CD4-positive, CD25-positive, alpha-beta regulatory T cell (primary cell): Measurements from ENCODE around the gene FOXE1. TPM values are rescaled to one million over a fixed set of nuclear protein-coding genes. Genes with fewer than 3 reads are reported as not detected.

Source experiments
- ATAC-seq, 2 donors: fragments of 150-1000 bp; cut with Tn5 transposase; one replicate each; pipeline ENCODE4 v1.10.0; 2021; ENCODE audit warnings: low read depth in 2 of 2, moderate number of reproducible peaks in 2 of 2, moderate library complexity in 1 of 2
- DNase-seq, 3 donors: peaks; one replicate each; pipeline versions ENCODE4 v3.0.0 to v3.0.0-alpha.2; 2012 to 2022; ENCODE audit warnings: mixed read lengths in 1 of 3
- H3K27ac ChIP-seq: one replicate; pipeline ENCODE4 v1.7.0; 2013; ENCODE audit warnings: mild to moderate bottlenecking, low read length; ENCODE audit not compliant: insufficient read depth, poor library complexity, severe bottlenecking
- H3K27me3 ChIP-seq: one replicate; pipeline ENCODE4 v1.7.0; 2013; ENCODE audit warnings: low read length; ENCODE audit not compliant: control insufficient read depth, insufficient read depth
- H3K36me3 ChIP-seq: one replicate; pipeline ENCODE4 v1.7.0; 2013; ENCODE audit warnings: mild to moderate bottlenecking, low read length, moderate library complexity; ENCODE audit not compliant: control insufficient read depth, insufficient read depth
- H3K4me1 ChIP-seq: 2 replicates; pipeline ENCODE4 v1.7.0; 2013; ENCODE audit warnings: mild to moderate bottlenecking, low read length; ENCODE audit not compliant: insufficient read depth, control insufficient read depth, poor library complexity, severe bottlenecking
- H3K4me3 ChIP-seq: one replicate; pipeline ENCODE4 v1.7.0; 2013; ENCODE audit warnings: low read depth, mild to moderate bottlenecking, low read length, moderate library complexity
- H3K9me3 ChIP-seq, 2 experiments: 1 replicate in 1 of 2; 2 replicates in 1 of 2; pipeline ENCODE4 v1.7.0; 2013; ENCODE audit warnings: low read length in 2 of 2, mild to moderate bottlenecking in 1 of 2, moderate library complexity in 1 of 2; ENCODE audit not compliant: control insufficient read depth in 2 of 2
- H3K27ac Mint-ChIP-seq, 3 donors: one replicate each; pipeline ENCODE4 v1.8.0; 2020 to 2022; ENCODE audit warnings: mild to moderate bottlenecking in 3 of 3, mixed read lengths in 3 of 3, moderate library complexity in 2 of 3
- H3K27me3 Mint-ChIP-seq: one replicate; pipeline ENCODE4 v1.8.0; 2022; ENCODE audit warnings: mild to moderate bottlenecking, mixed read lengths
- H3K36me3 Mint-ChIP-seq: one replicate; pipeline ENCODE4 v1.8.0; 2020; ENCODE audit warnings: mixed read lengths
- H3K4me1 Mint-ChIP-seq, 4 donors: one replicate each; pipeline ENCODE4 v1.8.0; 2020 to 2022; ENCODE audit warnings: mixed read lengths in 4 of 4, mild to moderate bottlenecking in 1 of 4
- H3K4me3 Mint-ChIP-seq, 4 donors: one replicate each; pipeline ENCODE4 v1.8.0; 2020 to 2022; ENCODE audit warnings: mild to moderate bottlenecking in 4 of 4, mixed read lengths in 4 of 4, moderate library complexity in 3 of 4
- H3K9me3 Mint-ChIP-seq, 7 donors: one replicate each; pipeline ENCODE4 v1.8.0; 2020 to 2022; ENCODE audit warnings: mixed read lengths in 7 of 7, mild to moderate bottlenecking in 3 of 7, moderate library complexity in 2 of 7
- polyA plus RNA-seq, 4 donors: library from polyadenylated mRNA; unstranded; fragments of 300-500 nt; fragmentation: Illumina TruSeq; gene quantifications; one replicate each; pipeline ENCODE4 v1.2.3, GENCODE V29; 2021
- total RNA-seq: library from RNA; stranded (reverse); gene quantifications from one replicate; pipeline ENCODE4 v1.2.3, GENCODE V29; 2022

FOXE1 gene
- total and polyA plus RNA-seq, 5 donors from 2014 or later: not detected

DNA sequence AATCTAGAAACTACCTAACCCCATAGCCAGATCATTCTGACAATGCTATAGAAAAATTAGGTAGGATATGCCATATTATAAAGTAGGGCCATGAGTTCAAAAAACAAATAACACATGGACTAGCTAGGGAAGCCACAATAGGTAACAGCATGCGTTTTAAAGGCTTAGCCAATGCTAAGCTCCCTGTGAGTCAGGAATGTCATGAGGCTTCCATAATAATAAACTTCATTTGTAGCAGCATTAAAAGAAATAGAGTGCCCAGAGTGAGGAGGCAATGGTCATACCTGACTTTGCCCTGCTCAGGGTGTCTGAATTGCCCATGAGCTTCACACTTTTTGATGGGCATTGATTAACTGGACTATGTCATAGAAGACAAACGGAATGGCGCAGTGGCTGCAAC is 15.8 kb downstream of the FOXE1 start:
- Mint-ChIP-seq H3K27ac (no peak overlapping the region), H3K9me3 (peaks cover 0 to 28% (median 11%) of the 10 kb centered on the region in 7 donors), H3K4me3 (peak overlapping the region in 1 of 4 donors; percentile 13), H3K36me3 (peaks cover 11% of the 10 kb centered on the region), H3K27me3 (peaks cover 52% of the 10 kb centered on the region), H3K4me1 (no peaks in the 10 kb centered on the region)
- H3K4me3 ChIP-seq: no peak overlapping the region
- H3K27ac ChIP-seq: no peak overlapping the region
- H3K36me3 ChIP-seq: no peaks in the 10 kb centered on the region
- H3K4me1 ChIP-seq: no peaks in the 10 kb centered on the region
- peaks cover 14% of the 10 kb centered on the region for H3K27me3 ChIP-seq
- DNase-seq: no peak
- no peak for ATAC-seq
- H3K9me3 ChIP-seq: peaks cover 14 to 21% of the 10 kb centered on the region in 2 experiments

DNA sequence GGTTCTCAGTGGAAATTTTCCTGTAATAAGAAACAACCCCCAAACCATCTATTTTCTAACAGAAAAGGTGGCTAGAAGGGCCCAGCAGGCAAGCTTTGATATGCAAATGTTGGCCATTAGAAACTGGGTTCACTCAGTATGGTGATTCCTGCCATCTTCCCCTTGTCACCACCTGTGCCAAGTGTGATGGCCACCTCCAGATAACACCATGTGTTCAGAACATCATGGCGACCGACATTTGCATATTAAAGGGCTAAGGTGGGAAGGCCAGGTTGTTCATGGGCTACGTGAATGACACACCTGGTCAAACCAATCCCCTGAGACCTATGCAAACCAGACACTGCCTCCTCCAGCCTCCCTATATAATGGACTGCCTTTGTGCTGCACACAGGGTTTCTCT is 20.4 kb downstream of the FOXE1 start:
- Mint-ChIP-seq H3K9me3 (peaks cover 0 to 8% (median 0%) of the 10 kb centered on the region in 7 donors), H3K27ac (no peak overlapping the region), H3K4me3 (no peak overlapping the region), H3K27me3 (peaks cover 20% of the 10 kb centered on the region), H3K36me3 (peaks cover 27% of the 10 kb centered on the region), H3K4me1 (peaks cover 0 to 2% (median 0%) of the 10 kb centered on the region in 4 donors)
- H3K9me3 ChIP-seq: no peaks in the 10 kb centered on the region
- DNase-seq (no peak), ATAC-seq (no peak)
- H3K27ac ChIP-seq: no peak overlapping the region
- H3K4me1 ChIP-seq: no peaks in the 10 kb centered on the region
- H3K36me3 ChIP-seq: no peaks in the 10 kb centered on the region
- no peak overlapping the region for H3K4me3 ChIP-seq
- peaks cover 3% of the 10 kb centered on the region for H3K27me3 ChIP-seq

DNA sequence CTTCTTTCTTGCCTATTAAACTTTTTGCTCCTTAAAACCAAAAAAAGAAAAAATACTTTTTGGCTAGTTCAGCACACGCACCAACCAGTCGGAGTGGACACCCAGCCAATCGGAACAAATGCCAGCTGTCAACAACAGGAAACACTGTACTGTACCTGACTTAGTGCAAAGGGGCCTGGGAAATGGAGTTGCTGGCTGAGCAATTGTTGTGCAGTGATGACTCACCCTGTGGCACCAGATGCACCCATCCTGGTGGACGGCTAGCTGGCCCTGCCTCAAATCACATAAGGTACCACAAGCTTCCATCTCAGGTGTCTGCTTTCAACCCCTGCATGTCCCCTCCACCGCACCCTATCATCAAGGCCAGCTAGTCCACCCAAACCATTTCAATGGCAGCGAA is 20.9 kb downstream of the FOXE1 start:
- ATAC-seq: no peak

DNA sequence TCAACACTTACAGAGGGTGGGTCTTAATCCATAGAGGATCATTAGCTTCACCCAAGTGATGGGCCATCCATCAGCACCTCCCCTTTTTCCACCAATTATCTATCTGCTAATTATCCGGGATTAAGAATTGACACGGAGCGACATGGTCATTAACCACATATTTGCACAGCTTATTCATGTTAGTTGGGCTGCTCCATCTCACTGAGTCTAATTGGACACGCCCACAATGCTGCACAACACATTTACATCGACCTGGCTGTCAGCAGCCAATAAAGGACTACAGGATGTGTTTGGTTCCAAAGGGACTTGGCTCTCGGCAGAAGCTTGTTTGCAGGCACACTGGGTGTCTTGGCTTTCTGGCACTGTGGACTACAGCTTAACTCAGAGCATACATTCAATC is 21.6 kb downstream of the FOXE1 start:
- Histone ChIP-seq H3K4me1 (no peaks in the 10 kb centered on the region), H3K27me3 (peaks cover 3% of the 10 kb centered on the region), H3K36me3 (no peaks in the 10 kb centered on the region), H3K27ac (no peak overlapping the region), H3K4me3 (no peak overlapping the region), H3K9me3 (no peaks in the 10 kb centered on the region)
- peaks cover 0 to 4% (median 0%) of the 10 kb centered on the region in 7 donors for H3K9me3 Mint-ChIP-seq
- H3K4me3 Mint-ChIP-seq: no peak overlapping the region
- no peak for ATAC-seq
- H3K27me3 Mint-ChIP-seq: peaks cover 13% of the 10 kb centered on the region
- H3K27ac Mint-ChIP-seq: no peak overlapping the region
- H3K4me1 Mint-ChIP-seq: peaks cover 0 to 2% (median 0%) of the 10 kb centered on the region in 4 donors
- peaks cover 27% of the 10 kb centered on the region for H3K36me3 Mint-ChIP-seq
- no peak for DNase-seq

More for the DNA sequence above, 20.9 kb downstream of the FOXE1 start:
- Mint-ChIP-seq H3K36me3 (peaks cover 27% of the 10 kb centered on the region), H3K27ac (no peak overlapping the region), H3K4me3 (no peak overlapping the region), H3K9me3 (peaks cover 0 to 8% (median 0%) of the 10 kb centered on the region in 7 donors), H3K4me1 (peaks cover 0 to 2% (median 0%) of the 10 kb centered on the region in 4 donors), H3K27me3 (peaks cover 16% of the 10 kb centered on the region)
- H3K4me3 ChIP-seq: no peak overlapping the region
- DNase-seq: no peak
- H3K9me3 ChIP-seq: no peaks in the 10 kb centered on the region
- peaks cover 3% of the 10 kb centered on the region for H3K27me3 ChIP-seq
- H3K4me1 ChIP-seq: no peaks in the 10 kb centered on the region
- H3K27ac ChIP-seq: no peak overlapping the region
- no peaks in the 10 kb centered on the region for H3K36me3 ChIP-seq

DNA sequence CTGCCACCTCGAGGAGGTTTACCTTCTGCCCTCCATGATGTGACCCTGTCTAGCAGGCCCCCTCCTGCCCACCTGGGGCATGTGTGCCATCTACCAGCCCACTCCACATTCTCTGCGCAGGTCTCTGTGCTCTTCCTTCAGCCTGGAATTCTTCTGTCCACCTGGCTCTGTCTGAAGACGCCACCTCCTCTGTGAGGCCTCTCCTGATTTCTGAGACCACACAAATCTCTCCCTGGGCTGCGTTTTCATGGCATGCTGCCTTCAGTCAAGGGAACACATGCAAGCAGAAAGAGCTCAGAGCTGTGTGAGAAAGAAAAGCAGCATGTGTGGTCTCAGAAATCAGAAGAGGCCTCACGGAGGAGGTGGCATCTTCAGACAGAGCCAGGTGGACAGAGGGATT is 22.1 kb downstream of the FOXE1 start:
- Histone ChIP-seq H3K36me3 (no peaks in the 10 kb centered on the region), H3K27me3 (peaks cover 2% of the 10 kb centered on the region), H3K9me3 (no peaks in the 10 kb centered on the region), H3K4me1 (no peaks in the 10 kb centered on the region), H3K4me3 (no peak overlapping the region), H3K27ac (no peak overlapping the region)
- H3K9me3 Mint-ChIP-seq: peaks cover 0 to 2% (median 0%) of the 10 kb centered on the region in 7 donors
- peaks cover 27% of the 10 kb centered on the region for H3K36me3 Mint-ChIP-seq
- no peak overlapping the region for H3K4me3 Mint-ChIP-seq
- no peak overlapping the region for H3K27ac Mint-ChIP-seq
- ATAC-seq: no peak
- peaks cover 0 to 2% (median 0%) of the 10 kb centered on the region in 4 donors for H3K4me1 Mint-ChIP-seq
- H3K27me3 Mint-ChIP-seq: peaks cover 11% of the 10 kb centered on the region
- no peak for DNase-seq

DNA sequence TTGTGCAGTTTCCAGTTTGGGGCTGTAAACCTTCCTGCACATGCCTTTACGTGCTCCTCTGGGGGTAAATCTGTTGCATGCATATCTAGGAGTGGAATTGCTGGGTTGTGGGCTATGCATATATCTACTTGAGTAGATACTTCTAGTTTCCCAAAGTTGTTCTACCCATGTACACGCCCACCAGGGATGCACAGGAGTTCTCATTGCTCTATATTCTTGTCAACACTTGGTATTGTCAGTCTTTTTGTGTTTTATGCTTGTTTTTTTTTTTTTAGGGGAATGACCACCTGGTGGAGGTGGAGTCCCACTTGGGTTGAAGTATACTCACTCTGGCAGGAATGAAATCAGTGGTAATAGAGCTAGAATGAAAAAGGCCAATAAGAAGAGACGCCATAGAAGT is 23.0 kb downstream of the FOXE1 start:
- H3K9me3 ChIP-seq: no peaks in the 10 kb centered on the region
- ATAC-seq (no peak), DNase-seq (no peak)
- peak overlapping the region in 1 of 3 donors; percentile 1 for H3K27ac Mint-ChIP-seq
- no peak overlapping the region for H3K27ac ChIP-seq
- no peak overlapping the region for H3K4me3 ChIP-seq
- H3K4me1 ChIP-seq: no peaks in the 10 kb centered on the region
- H3K4me1 Mint-ChIP-seq: peaks cover 0 to 2% (median 0%) of the 10 kb centered on the region in 4 donors
- no peak overlapping the region for H3K4me3 Mint-ChIP-seq
- H3K36me3 ChIP-seq: no peaks in the 10 kb centered on the region
- peaks cover 26% of the 10 kb centered on the region for H3K36me3 Mint-ChIP-seq
- H3K9me3 Mint-ChIP-seq: peaks cover 0 to 2% (median 0%) of the 10 kb centered on the region in 7 donors
- H3K27me3 ChIP-seq: no peaks in the 10 kb centered on the region
- peaks cover 6% of the 10 kb centered on the region for H3K27me3 Mint-ChIP-seq

DNA sequence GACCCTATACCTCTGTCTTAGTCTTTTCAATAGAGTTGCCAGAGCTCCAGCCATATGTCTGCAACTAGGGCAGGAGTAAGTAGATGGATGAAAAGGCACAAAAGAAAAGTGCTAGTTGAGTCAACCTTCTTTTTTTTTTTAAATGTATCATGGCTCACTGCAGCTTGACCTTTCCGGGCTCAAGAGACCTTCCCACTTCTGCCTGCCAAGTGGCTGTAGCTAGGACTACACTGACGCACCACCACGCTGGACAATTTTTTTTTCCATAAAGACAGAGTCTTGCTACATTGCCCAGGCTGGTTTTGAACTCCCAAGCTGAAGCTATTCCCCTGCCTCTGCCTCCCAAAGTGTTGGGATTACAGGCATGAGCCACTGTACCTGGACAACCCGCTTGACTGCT is 27.3 kb downstream of the FOXE1 start:
- Mint-ChIP-seq H3K4me3 (no peak overlapping the region), H3K9me3 (no peaks in the 10 kb centered on the region), H3K36me3 (peaks cover 13% of the 10 kb centered on the region), H3K4me1 (peaks cover 0 to 9% (median 3%) of the 10 kb centered on the region in 4 donors), H3K27ac (no peak overlapping the region), H3K27me3 (peaks cover 6% of the 10 kb centered on the region)
- Histone ChIP-seq H3K9me3 (no peaks in the 10 kb centered on the region), H3K27ac (no peak overlapping the region), H3K27me3 (no peaks in the 10 kb centered on the region), H3K4me1 (no peaks in the 10 kb centered on the region), H3K4me3 (no peak overlapping the region), H3K36me3 (no peaks in the 10 kb centered on the region)
- DNase-seq (no peak), ATAC-seq (no peak)
